Activated CD8-positive, alpha-beta memory T cell treated with anti-CD3 and anti-CD28 coated beads, Interleukin-2, amount 10 ng/mL, durations not matched to agents 7 days and 5 days (primary cell): ENCODE measurements around the gene ARMC9. TPM values are rescaled to one million over a fixed set of nuclear protein-coding genes. Genes with fewer than 3 reads are reported as not detected.
"Not testable (repeated sequence)": the region's sequence is repeated elsewhere in the genome, so short reads cannot be mapped to it uniquely, and the experiment has no call there.

Experiments
- ATAC-seq: fragments of 150-1000 bp; cut with Tn5 transposase; one replicate; pipeline ENCODE4 v1.10.0; 2021; ENCODE audit warnings: moderate library complexity
- CTCF ChIA-PET: fragments of 350-600 bp; sonication (Branson Sonifier 250); formaldehyde crosslinking; loops from one replicate; lab custom pipeline; 2021; ENCODE audit warnings: antibody characterized with exemption; lab: Charles Lee
- DNase-seq: peaks from one replicate; pipeline ENCODE4 v3.0.0-alpha.2; 2020
- H3K27ac Mint-ChIP-seq: one replicate; pipeline ENCODE4 v1.8.0; 2021; ENCODE audit warnings: mild to moderate bottlenecking, mixed read lengths
- H3K27me3 Mint-ChIP-seq: one replicate; pipeline ENCODE4 v1.8.0; 2021; ENCODE audit warnings: mixed read lengths
- H3K36me3 Mint-ChIP-seq: one replicate; pipeline ENCODE4 v1.8.0; 2021; ENCODE audit warnings: mild to moderate bottlenecking, mixed read lengths
- H3K4me1 Mint-ChIP-seq: one replicate; pipeline ENCODE4 v1.8.0; 2021; ENCODE audit warnings: mixed read lengths
- H3K4me3 Mint-ChIP-seq: one replicate; pipeline ENCODE4 v1.8.0; 2021; ENCODE audit warnings: mild to moderate bottlenecking, moderate library complexity, mixed read lengths
- H3K9me3 Mint-ChIP-seq: one replicate; pipeline ENCODE4 v1.8.0; 2022; ENCODE audit warnings: low read depth, mixed read lengths
- total RNA-seq, 2 experiments: library from RNA; stranded (reverse); gene quantifications; one replicate each; pipeline ENCODE4 v1.2.3, GENCODE V29; 2021

Gene ARMC9
- total RNA-seq, 2 experiments from 2014 or later, result 0.88 to 3.2 TPM

DNA sequence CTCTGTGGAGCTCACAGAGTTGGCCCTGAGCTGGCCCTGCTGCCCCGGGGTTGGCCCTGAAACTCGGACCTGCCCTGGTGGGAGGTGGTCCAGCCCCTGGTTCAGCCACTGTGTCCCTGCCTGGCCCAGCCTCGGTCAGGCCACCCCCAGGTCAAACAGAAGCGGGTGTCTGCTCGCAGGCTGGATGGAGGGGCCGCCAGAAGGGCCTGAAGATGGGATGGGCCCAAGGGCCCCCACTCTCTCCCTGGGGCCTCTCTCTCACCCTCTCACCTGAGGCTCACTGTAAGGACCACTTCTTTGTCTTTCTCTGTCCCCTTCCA is 172.0 kb downstream of the ARMC9 start:
- no peak for ATAC-seq
- Mint-ChIP-seq H3K36me3 (no peaks in the 10 kb centered on the region), H3K4me3 (no peak overlapping the region), H3K27ac (no peak overlapping the region), H3K9me3 (no peaks in the 10 kb centered on the region), H3K27me3 (no peaks in the 10 kb centered on the region), H3K4me1 (no peaks in the 10 kb centered on the region)
- no peak for DNase-seq
- CTCF ChIA-PET, result no interaction called here

DNA sequence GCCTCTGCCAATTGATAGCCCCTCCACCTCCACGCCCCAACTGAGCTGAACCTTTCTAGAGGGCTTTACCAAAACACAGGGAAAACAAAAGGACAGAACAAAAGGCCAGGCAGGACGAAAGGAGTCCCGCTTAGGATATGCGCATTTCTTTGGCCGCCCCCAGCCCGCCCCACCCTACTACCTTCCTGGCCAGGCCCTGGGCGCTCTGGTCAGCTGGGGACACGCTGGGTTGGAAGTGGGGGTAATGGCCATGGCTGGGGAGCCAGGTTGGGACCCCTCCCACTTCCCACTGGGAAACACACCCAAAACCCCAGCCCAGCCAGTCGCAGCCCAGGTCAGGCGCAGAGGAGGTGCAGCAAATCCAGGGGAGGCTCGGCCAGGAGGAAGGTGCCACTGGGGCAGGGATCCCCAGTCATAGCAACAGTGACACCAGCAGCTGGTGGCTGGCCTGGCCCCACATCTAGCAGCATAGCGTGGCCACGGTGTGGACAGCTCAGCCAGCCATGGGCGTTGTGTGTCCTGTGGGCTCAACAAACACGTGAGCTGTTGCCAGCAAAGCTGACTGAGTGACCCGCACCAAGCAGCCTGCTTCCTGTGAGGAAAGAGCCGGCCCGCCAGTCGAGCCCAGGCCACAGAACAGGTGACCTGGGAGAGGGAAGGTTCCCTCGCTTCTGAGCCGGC is 172.5 kb downstream of the ARMC9 start:
- Mint-ChIP-seq H3K36me3 (no peaks in the 10 kb centered on the region), H3K4me3 (no peak overlapping the region), H3K27me3 (no peaks in the 10 kb centered on the region), H3K9me3 (no peaks in the 10 kb centered on the region), H3K27ac (no peak overlapping the region), H3K4me1 (no peaks in the 10 kb centered on the region)
- ATAC-seq (no peak), DNase-seq (no peak)
- CTCF ChIA-PET, result no interaction called here

DNA sequence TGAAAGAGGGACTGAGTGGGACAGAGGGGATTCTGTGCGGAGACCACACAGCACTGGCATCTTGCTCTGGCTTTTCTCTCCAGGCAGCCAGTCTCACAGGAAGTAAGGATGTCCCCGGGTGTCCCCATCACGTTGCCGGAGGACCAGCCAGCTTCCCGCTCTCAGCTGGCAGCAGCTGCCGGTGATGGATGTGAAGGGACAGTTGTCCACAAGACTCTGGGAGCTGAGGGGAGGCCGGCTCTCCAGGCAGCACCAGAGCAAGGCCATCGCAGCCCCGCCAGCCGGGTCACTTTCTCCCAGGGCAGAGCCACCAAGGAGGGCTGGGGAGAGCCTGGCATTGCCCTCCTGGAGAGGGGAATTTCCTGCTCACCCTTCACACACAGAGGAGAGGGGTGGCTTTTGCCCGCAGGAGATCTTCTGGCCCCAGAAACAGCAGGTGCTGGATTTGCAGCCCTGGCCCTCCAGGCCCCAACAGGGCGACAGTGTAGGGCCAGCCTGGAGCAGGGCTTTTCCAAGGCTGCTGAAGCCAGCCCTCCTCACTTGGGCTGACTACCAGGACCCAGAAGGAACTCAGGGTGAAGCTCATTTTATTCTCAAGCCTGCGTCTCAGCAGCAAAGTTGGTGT is 173.1 kb downstream of the ARMC9 start:
- Mint-ChIP-seq H3K9me3 (no peaks in the 10 kb centered on the region), H3K27ac (no peak overlapping the region), H3K27me3 (no peaks in the 10 kb centered on the region), H3K4me1 (no peaks in the 10 kb centered on the region), H3K4me3 (no peak overlapping the region), H3K36me3 (no peaks in the 10 kb centered on the region)
- CTCF ChIA-PET, result no interaction called here
- ATAC-seq, result no peak
- DNase-seq, result no peak

DNA sequence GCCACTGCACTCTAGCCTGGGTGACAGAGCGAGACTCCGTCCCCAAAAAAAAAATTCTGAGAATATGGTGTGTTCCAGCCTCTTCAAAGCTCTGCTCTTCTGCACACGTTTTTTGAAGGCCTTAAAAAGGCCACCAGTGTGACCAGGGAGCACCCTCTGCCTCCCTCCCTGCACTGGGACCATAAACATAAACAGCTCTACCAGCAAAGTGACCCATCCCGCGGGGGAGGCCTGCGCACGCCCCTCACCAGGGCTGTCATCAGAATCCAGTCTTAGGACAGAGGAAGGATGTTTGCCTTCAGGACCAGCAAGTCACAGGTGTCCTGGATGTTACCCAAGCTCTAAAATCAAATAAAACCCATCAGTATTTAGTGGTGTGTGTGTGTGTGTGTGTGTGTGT is 173.9 kb downstream of the ARMC9 start:
- H3K4me1 Mint-ChIP-seq, result no peaks in the 10 kb centered on the region
- H3K4me3 Mint-ChIP-seq, result no peak overlapping the region
- ATAC-seq (no peak), DNase-seq (no peak)
- H3K9me3 Mint-ChIP-seq, result no peaks in the 10 kb centered on the region
- H3K27ac Mint-ChIP-seq, result no peak overlapping the region
- peaks cover 2% of the 10 kb centered on the region for H3K27me3 Mint-ChIP-seq
- CTCF ChIA-PET, result no interaction called here
- no peaks in the 10 kb centered on the region for H3K36me3 Mint-ChIP-seq

GRCh38 chr2:231373184-231373583 is 174.8 kb downstream of the ARMC9 start:
- Mint-ChIP-seq H3K36me3 (no peaks in the 10 kb centered on the region), H3K4me1 (no peaks in the 10 kb centered on the region), H3K27me3 (peaks cover 2% of the 10 kb centered on the region), H3K9me3 (no peaks in the 10 kb centered on the region), H3K4me3 (no peak overlapping the region), H3K27ac (no peak overlapping the region)
- ATAC-seq, result no peak
- DNase-seq, result no peak
- CTCF ChIA-PET, result interaction anchor here (1.2 kb wide), 1 partner anchor 11 kb away, joined by 4 read pairs; no protein-coding TSS in a partner anchor

DNA sequence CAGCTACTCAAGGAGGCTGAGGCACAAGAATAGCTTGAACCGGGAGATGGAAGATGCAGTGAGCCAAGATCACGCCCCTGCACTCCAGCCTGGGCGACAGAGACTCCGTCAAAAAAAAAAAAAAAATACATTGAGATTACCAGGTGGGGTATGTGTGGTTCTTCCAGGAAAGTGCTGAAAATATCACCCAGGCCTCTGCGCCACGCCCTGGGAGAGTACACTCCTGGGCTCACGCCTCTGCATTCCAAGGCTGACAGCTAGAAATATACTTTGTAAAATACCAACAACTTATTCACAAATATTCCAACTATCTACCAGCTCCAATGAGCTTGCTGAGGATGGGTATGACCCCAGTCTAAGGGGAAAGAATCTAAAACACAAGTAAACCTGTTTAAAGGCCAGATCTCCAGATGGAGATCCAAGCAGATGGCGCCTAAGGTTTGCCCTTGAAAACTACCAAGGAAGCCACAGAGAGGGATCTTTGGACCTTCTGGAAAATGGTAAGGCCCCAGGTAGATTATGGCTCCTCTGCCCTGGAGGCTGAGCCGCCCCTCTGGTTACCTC is 175.4 kb downstream of the ARMC9 start:
- no peak overlapping the region for H3K4me3 Mint-ChIP-seq
- CTCF ChIA-PET, result interaction anchor here (1.2 to 1.4 kb wide), 2 partner anchors 12 to 22 kb away, joined by 4 read pairs; partner anchors contain the start of gene B3GNT7
- no peaks in the 10 kb centered on the region for H3K4me1 Mint-ChIP-seq
- H3K36me3 Mint-ChIP-seq, result no peaks in the 10 kb centered on the region
- ATAC-seq, result no peak
- no peaks in the 10 kb centered on the region for H3K9me3 Mint-ChIP-seq
- H3K27ac Mint-ChIP-seq, result no peak overlapping the region
- no peak for DNase-seq
- peaks cover 2% of the 10 kb centered on the region for H3K27me3 Mint-ChIP-seq

DNA sequence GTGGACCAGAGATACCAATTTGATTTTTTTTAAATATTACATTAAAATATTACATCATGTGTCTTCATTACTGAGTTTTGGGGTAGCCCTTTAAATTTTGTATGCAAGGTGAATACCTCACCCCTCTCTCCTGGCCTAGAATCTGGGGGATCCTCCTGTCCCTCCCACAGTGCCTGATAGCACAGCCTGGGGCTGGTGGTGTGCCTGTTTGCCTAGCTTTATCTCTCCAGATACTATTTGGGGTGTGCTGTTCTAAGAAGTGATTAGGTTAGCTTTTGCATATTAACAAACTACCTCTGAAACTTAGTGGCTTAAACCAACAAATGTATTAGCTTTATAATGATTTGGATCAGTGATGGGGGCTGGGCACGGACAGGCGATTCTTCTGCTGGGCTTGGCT is 176.3 kb downstream of the ARMC9 start:
- DNase-seq (no peak), ATAC-seq (no peak)
- no peaks in the 10 kb centered on the region for H3K4me1 Mint-ChIP-seq
- H3K27ac Mint-ChIP-seq, result no peak overlapping the region
- CTCF ChIA-PET, result interaction anchor here (1.4 kb wide), 1 partner anchor 21 kb away, joined by 4 read pairs; the partner anchor contains the start of gene B3GNT7
- no peaks in the 10 kb centered on the region for H3K9me3 Mint-ChIP-seq
- no peak overlapping the region for H3K4me3 Mint-ChIP-seq
- H3K27me3 Mint-ChIP-seq, result peaks cover 2% of the 10 kb centered on the region
- H3K36me3 Mint-ChIP-seq, result no peaks in the 10 kb centered on the region

- H3K27me3 Mint-ChIP-seq, CTCF ChIA-PET, H3K9me3 Mint-ChIP-seq, ATAC-seq, H3K27ac Mint-ChIP-seq, H3K36me3 Mint-ChIP-seq, H3K4me1 Mint-ChIP-seq, DNase-seq, H3K4me3 Mint-ChIP-seq: not testable (repeated sequence)
These were observed 177.7 kb downstream of the ARMC9 start for GRCh38 chr2:231375994-231376615.

- Mint-ChIP-seq H3K4me1 (no peaks in the 10 kb centered on the region), H3K36me3 (no peaks in the 10 kb centered on the region), H3K4me3 (no peak overlapping the region), H3K27me3 (peaks cover 4% of the 10 kb centered on the region), H3K9me3 (no peaks in the 10 kb centered on the region), H3K27ac (no peak overlapping the region)
- DNase-seq, result no peak
- CTCF ChIA-PET, result no interaction called here
- no peak for ATAC-seq
These were observed 178.4 kb downstream of the ARMC9 start for GRCh38 chr2:231376857-231377256.

- no peak for ATAC-seq
- CTCF ChIA-PET, result no interaction called here
- Mint-ChIP-seq H3K27me3 (peaks cover 4% of the 10 kb centered on the region), H3K36me3 (no peaks in the 10 kb centered on the region), H3K9me3 (no peaks in the 10 kb centered on the region), H3K27ac (no peak overlapping the region), H3K4me1 (no peaks in the 10 kb centered on the region), H3K4me3 (no peak overlapping the region)
- DNase-seq, result no peak
These were observed 179.7 kb downstream of the ARMC9 start for GRCh38 chr2:231378026-231378722.

DNA sequence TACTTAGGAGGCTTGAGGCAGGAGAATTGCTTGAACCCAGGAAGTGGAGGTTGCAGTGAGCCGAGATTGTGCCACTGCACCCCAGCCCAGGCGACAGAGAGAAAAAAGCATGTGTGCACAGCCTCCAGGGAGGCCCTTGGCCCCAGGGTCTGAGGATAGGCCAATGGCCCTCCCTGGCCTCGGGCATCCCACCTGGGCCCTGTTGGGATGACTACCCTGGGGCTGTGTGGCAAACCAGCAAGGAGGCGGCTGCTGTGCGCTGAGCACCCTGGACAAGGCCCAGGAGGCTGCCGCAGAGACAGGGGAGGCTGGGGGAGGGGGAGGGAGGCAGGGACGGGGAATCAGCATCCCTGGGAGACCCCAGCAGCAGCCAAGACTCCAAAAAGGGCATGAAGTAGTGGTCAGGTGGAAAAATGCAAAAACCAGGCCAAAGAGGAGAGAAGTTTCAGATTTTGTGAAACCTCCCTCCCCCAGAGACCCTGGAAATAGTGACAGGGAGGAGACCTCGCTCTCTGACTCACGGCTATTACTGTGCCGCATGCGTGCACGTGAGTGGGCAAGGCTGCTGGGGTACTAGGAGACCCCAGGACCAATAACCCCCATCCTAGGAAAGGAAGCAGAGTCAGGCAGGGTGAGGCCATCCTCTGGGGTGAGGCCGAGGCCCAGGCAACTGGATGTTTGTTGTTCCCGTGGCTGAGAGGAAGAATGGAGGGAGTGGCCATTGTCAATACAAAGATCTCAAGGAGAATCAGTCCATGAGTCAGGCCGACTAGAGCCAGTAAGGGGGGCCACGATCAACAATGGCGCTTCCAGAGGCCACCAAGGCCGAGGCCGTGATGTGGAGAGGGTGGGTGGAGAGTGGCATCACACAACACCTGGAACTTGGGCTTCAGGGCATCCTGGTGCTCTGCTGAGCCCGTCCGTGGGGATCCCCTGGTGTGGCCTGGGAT is 181.1 kb downstream of the ARMC9 start:
- H3K4me3 Mint-ChIP-seq, result no peak overlapping the region
- H3K9me3 Mint-ChIP-seq, result no peaks in the 10 kb centered on the region
- CTCF ChIA-PET, result no interaction called here
- H3K4me1 Mint-ChIP-seq, result no peaks in the 10 kb centered on the region
- DNase-seq (no peak), ATAC-seq (no peak)
- H3K36me3 Mint-ChIP-seq, result no peaks in the 10 kb centered on the region
- H3K27ac Mint-ChIP-seq, result no peak overlapping the region
- peaks cover 4% of the 10 kb centered on the region for H3K27me3 Mint-ChIP-seq

GRCh38 chr2:231380307-231380706 is 181.9 kb downstream of the ARMC9 start:
- no peak overlapping the region for H3K4me3 Mint-ChIP-seq
- no peak for DNase-seq
- CTCF ChIA-PET, result no interaction called here
- H3K27ac Mint-ChIP-seq, result no peak overlapping the region
- peaks cover 6% of the 10 kb centered on the region for H3K9me3 Mint-ChIP-seq
- H3K4me1 Mint-ChIP-seq, result no peaks in the 10 kb centered on the region
- H3K36me3 Mint-ChIP-seq, result no peaks in the 10 kb centered on the region
- peaks cover 4% of the 10 kb centered on the region for H3K27me3 Mint-ChIP-seq
- ATAC-seq, result no peak
